Choroid plexus epithelial cell (primary cell): ENCODE measurements around the gene SAMD11.

Source experiments
- DNase-seq: peaks from one replicate; pipeline ENCODE4 v3.0.0-alpha.2; 2010; ENCODE audit warnings: low read depth
- H3K4me3 ChIP-seq: 2 replicates; pipeline ENCODE4 v1.5.1; 2011; ENCODE audit warnings: low read depth, mild to moderate bottlenecking, control low read depth, low read length, moderate library complexity
- CTCF ChIP-seq: conservative IDR thresholded peaks from 2 replicates; pipeline ENCODE4 v1.5.1; 2011; ENCODE audit warnings: low read depth, mild to moderate bottlenecking, control low read depth, inconsistent platforms, low read length, moderate library complexity

Gene SAMD11

GRCh38 chr1:917466-918091, 6.1 kb upstream of the SAMD11 start:
- DNase-seq = no peak
- no peak overlapping the region for H3K4me3 ChIP-seq
- TF ChIP-seq CTCF = no peak

- H3K4me3 ChIP-seq = no peak overlapping the region
- no peak for TF ChIP-seq CTCF
- DNase-seq = no peak
Measured at GRCh38 chr1:918353-918752, 5.4 kb upstream of the SAMD11 start.

GRCh38 chr1:918843-919242, 4.9 kb upstream of the SAMD11 start:
- DNase-seq = no peak
- no peak overlapping the region for H3K4me3 ChIP-seq
- TF ChIP-seq CTCF = no peak

- H3K4me3 ChIP-seq = no peak overlapping the region
- no peak for TF ChIP-seq CTCF
- no peak for DNase-seq
Measured at GRCh38 chr1:919271-919872, 4.4 kb upstream of the SAMD11 start.

- TF ChIP-seq CTCF = no peak
- DNase-seq = no peak
- H3K4me3 ChIP-seq = no peak overlapping the region
Measured at GRCh38 chr1:920010-920409, 3.7 kb upstream of the SAMD11 start.

- H3K4me3 ChIP-seq = no peak overlapping the region
Measured at GRCh38 chr1:920521-920920, 3.2 kb upstream of the SAMD11 start.

More at GRCh38 chr1:920521-920920, 3.2 kb upstream of the SAMD11 start:
- DNase-seq = no peak
- TF ChIP-seq CTCF = no peak
